GM18520 (cell line): ENCODE results near the gene KRABD2.
"Not testable (repeated sequence)": the region's sequence is repeated elsewhere in the genome, so short reads cannot be mapped to it uniquely, and the experiment has no call there.

Experiments used
- ATAC-seq: cut with Tn5 transposase; IDR thresholded peaks from one replicate; pipeline ENCODE4 v1.9.1; 2021; ENCODE audit not compliant: unreplicated experiment

KRABD2 gene

GRCh38 chr17:8392674-8393469 is 16.4 kb upstream of the KRABD2 start:
- no peak for ATAC-seq

- ATAC-seq, result no peak
Observed at GRCh38 chr17:8392274-8392673, 15.8 kb upstream of the KRABD2 start.

DNA sequence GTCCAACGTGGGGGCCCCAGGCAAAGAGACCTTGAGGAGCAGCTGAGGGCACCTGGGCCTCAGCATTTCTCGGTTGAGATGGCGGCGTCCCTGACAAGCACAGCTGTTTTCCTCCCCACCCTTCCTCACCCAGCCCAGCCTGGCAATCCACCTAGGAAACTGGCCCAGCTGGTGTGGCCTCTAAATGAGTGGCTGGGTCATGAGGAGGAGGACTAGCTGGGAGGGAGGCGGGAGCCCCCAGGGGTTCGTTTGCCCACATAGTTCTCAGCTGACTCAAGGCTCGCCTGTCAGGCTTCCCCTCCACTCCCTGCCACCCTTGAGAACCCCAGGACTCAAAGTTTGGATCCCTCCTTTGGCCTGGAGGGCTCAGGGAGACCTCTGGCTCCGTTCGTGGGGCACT is 15.2 kb upstream of the KRABD2 start:
- ATAC-seq, result no peak

DNA sequence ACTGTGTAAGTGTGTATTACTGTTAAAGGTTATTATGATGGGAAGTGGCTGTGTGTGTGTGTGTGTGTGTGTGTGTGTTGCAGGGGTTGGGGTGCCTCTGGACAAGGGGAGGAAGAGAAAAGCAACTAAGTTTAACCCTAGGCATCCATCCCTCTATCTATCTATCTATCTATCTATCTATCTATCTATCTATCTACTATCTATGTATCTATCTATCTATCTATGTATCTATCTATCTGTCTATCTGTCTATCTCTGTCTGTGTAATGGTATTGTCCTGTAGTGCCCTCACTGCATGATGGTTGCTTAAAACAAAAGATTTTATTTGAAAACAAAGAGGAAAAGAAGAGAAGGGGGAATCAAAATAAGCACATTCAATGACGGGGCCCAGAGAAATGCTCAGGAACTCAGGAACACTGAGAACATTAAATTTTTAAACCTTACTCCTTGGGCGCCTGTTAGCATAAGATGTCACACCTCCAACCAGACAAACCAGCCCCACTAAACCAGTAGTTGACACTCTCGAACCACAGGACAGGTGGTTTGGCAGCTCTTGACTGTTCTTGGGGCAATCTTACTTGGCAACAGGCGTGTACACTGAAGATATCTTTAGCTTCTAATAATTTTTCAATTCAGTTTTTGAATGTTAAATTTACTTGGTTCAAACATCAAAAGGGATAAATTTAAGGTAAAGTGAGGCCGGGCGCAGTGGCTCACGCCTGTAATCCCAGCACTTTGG is 11.6 kb upstream of the KRABD2 start:
- ATAC-seq, result no peak

GRCh38 chr17:8386841-8387240 is 10.3 kb upstream of the KRABD2 start:
- ATAC-seq, result no peak

- ATAC-seq, result no peak
Observed at GRCh38 chr17:8384801-8385378, 8.4 kb upstream of the KRABD2 start.

GRCh38 chr17:8383143-8383822 is 6.8 kb upstream of the KRABD2 start, which contains the start of gene RPL26:
TSS of gene RPL26 (minus strand) at chr17:8383193. CDS start at chr17:8382310, 883 bp downstream.
- ATAC-seq, result peak; percentile 86

GRCh38 chr17:8382880-8383142 is 6.3 kb upstream of the KRABD2 start:
- ATAC-seq, result no peak

- no peak for ATAC-seq
Observed at GRCh38 chr17:8382052-8382879, 5.8 kb upstream of the KRABD2 start.

- ATAC-seq, result no peak
Observed at GRCh38 chr17:8380049-8380448, 3.5 kb upstream of the KRABD2 start.

GRCh38 chr17:8378117-8378516 is 1.6 kb upstream of the KRABD2 start:
- not testable (repeated sequence) for ATAC-seq

GRCh38 chr17:8377422-8377821 is 918 bp upstream of the KRABD2 start:
- no peak for ATAC-seq

DNA sequence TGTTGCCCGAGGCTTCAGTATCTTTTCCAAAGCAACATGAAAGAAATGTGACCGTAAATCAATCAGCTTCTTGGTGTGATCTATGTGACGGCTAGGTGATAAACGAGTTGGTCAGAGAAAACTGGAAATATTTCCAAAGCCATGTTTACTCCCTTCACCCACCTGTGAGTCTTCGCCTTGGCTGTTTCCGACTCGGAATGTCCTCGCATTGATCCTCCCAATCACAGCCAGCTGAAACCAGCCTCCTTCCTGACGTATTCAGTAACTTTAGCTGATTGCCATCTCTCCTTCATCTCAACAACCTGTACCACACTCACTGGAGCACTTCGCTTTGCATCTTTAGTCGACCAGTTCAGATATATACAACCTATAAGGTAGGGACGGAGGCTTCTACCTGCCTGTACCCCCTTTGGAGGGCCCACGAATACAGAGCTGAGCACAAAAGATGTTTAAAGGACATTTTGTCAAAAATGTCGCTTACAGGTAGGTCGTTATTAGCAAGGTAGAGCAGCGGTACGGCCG is 705 bp downstream of the KRABD2 start:
- ATAC-seq, result no peak

DNA sequence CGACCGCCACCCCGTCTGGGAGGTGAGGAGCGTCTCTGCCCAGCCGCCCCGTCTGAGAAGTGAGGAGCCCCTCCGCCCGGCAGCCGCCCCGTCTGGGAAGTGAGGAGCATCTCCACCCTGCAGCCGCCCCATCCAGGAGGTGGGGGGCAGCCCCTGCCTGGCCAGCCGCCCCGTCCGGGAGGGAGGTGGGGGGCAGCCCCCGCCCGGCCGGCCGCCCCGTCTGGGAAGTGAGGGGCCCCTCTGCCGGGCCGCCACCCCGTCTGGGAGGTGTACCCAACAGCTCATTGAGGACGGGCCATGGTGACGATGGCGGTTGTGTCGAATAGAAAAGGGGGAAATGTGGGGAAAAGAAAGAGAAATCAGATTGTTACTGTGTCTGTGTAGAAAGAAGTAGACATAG is 2.6 kb downstream of the KRABD2 start:
- not testable (repeated sequence) for ATAC-seq

GRCh38 chr17:8372422-8372821 is 4.1 kb downstream of the KRABD2 start:
- ATAC-seq, result no peak

GRCh38 chr17:8371786-8372185 is 4.7 kb downstream of the KRABD2 start:
- no peak for ATAC-seq

- ATAC-seq, result no peak
Observed at GRCh38 chr17:8369944-8370343, 6.6 kb downstream of the KRABD2 start.

DNA sequence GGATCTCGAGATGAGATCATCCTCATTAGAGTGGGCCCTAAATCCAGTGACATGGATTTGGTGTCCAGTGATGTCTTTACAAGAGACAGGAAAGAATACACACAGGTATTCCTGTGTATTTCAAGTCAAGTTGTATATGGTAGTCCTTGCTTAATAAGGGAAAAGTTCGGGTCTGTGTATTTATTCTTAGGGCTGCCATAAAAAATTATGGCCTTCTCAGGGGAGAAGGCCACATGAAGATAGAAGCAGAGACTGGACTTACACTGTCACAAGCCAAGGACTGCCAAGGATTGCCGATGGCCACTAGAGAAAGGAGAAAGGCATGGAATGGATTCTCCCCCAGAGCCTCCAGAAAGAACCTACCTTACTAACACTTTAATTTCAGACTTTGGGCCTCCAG is 8.3 kb downstream of the KRABD2 start:
- ATAC-seq, result no peak

DNA sequence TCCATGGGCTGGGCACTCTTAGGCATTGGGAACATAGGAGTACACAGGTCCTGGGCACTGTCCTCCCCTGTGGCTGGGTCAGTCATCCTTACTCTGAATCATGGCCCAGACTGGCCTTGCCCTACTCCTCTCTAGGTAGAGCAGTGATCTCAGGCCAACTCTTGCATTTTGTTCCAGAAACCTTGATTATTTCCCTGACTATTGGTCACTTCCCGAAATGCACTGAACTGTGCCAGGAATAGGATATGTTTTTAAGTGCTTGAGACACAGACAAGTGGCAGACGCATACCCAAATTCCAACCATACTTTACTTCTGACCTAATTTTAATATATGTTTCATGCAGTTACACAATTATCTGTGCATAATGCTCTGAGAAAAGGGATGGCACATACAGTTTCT is 10.3 kb downstream of the KRABD2 start:
- no peak for ATAC-seq

DNA sequence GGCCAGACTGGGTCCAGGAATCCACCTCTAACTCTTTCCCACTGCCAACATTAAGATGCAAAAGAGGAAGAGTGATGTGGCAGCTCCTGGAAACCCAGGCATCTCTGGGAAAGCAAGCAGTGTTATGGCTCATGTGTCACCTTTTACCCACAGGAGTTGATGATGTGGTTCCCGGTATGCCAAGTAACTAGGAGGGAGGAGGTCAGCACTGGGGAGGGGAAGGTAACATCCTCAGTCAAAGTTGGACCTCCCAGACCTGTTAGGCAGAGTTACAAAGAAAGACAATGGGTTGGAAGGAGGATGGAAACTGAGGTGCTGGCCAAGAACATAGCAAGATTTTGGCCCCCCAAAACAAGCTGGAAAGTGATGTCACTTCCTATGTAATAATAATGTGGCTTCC is 11.4 kb downstream of the KRABD2 start:
- ATAC-seq, result no peak
